Stimulated activated CD8-positive, alpha-beta memory T cell treated with anti-CD3 and anti-CD28 coated beads, Interleukin-2, amount 100 ng/mL, for 1 hour (primary cell): Measurements from ENCODE around the gene NPPB.
A peak's percentile ranks its signal among the peaks of the same experiment; 100 is the strongest.

Experiments used
- DNase-seq, 2 donors: peaks; one replicate each; pipeline ENCODE4 v3.0.0-alpha.2; 2020; ENCODE audit warnings: low read depth in 2 of 2

Gene NPPB

DNA sequence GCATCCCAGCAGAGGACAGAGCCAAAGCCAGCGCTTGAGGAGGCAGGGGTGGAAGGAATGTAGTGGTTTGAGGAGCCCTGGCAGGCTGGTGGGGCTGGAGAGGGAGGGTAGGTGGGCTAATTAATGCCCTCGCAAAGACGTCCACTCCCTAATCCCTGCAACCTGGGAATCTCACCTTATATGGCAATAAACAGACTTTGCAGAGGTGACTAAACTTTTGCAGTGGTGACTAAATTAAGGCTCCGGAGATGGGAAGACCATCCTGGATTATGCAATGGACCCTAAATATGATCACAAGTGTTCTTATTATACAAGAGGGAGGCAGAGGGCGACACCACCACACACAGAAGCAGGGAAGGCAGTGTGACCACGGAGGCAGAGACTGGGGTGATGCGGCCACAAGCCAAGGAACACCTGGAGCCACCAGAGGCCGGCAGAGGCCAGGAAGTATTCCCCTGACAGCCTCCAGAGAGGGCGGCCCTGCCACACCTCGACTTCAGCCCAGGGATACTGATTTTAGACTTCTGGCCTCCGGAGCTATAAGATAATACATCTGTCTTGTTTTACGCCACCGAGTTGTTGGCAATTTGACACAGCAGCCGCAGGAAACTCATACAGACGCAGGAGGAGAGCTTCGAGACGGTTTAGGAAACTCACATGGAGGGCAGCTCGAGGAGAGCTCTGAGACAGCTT, 23.1 kb upstream of the NPPB start:
- no peak for DNase-seq

DNA sequence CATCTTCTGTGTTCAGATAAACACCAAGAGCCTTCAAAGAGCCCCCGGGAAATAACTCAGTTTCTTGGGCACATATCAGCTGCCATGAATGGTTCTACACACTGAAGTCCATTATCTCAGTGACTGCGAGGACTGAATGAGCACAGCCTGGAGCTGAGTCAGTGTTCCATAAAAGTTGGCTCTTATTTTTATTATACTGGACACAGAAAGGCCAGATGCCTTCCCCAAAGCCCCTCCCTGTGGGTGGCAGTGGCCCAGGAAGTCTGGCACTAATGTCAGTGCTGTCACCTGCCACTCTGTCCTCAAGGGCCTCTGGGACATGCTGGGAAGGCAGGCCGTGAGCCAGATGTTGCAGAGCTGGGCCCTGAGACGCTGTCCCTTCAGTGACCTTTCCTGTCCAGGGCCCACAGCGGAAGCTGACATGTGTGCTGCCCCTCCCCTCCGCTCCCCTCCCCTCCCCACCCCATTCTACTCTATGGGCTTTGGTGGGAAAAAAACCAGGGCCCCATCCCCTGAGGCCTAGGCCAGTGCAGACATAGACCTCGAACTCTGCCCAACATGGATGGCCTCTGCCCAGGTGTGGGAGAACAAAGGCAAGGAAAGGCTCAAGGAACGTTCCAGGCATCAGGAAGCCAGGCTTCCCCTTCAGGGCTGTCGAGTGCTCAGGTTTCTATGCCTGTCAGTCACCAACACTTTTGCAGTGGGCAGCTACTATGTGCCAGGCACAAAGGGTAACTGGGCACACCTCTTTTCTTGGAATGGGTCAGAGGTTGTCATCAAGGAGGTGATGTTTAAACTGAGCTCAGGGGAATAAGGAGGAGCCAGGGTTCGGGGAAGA, 22.4 kb upstream of the NPPB start:
- DNase-seq, result no peak

DNA sequence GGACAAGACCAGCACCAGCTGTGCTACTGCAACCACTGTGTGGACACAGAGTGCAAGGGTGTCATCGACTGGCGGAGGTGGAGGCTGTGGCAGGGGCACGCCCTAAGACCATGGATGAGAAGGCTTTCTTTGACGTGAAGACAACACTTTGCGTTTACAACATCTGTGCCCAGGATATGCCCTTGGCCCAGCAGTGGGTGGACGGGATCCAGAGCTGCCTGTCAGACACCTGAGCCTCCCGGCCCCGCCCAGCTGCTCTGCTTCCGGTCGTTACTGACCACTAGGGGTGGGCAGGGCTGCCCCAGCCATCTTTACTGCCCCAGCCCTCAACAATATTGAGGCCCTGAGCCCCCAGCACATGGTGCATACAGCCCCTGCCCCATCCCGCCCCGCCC, 21.4 kb upstream of the NPPB start:
- DNase-seq, result no peak

DNA sequence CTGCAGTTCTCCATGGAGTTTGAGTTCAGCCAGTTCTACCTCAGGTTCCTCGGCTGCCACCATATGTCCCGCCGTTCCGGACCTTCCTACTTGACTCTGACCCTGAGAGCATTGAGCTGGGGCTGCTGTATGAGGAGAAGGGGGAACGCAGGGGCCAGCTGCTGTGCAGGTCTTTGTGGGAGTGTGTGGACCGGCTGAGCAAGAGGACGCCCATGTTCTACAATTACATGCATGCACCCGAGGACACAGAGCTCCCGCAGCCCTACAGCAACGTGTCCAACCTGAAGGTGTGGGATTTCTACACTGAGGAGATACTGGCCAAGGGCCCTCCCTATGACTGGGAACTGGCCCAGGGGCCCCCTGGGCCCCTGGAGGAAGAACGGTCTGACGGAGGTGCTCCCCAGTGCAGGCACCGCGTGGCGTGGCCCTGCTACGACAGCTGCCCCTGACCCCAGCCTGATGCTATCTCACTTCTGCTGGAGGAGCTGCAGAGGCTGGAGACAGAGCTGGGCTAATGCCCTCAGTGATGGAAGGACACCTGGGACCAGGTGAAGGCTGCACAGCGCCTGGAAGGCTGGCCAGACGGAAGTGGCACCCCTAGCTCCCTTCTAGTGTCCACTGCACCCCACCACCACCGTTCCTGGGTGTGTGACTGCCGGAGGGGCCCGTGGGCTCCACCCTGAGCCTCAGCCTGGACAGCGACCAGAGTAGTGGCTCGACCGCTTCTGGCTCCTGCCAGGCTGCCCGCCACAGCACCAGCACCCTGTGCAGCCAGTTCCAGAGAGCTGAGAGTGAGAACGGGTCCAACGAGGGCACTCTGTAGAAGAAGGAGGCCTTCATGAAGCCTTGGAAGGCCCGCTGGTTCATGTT, 20.8 kb upstream of the NPPB start:
- no peak for DNase-seq

DNA sequence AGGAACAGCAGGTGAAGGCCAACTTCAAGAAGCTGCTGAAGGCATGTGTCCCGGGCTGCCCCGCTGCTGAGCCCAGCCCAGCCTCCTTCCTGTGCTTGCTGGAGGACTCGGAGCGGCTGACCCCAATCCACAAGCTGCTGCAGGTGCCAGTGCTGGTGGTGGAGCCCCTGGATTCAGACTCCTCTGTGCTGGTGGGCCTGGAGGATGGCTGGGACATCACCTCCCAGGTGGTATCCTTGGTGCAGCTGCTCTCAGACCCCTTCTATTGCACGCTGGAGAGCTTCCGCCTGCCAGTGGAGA, 20.1 kb upstream of the NPPB start:
- no peak for DNase-seq

DNA sequence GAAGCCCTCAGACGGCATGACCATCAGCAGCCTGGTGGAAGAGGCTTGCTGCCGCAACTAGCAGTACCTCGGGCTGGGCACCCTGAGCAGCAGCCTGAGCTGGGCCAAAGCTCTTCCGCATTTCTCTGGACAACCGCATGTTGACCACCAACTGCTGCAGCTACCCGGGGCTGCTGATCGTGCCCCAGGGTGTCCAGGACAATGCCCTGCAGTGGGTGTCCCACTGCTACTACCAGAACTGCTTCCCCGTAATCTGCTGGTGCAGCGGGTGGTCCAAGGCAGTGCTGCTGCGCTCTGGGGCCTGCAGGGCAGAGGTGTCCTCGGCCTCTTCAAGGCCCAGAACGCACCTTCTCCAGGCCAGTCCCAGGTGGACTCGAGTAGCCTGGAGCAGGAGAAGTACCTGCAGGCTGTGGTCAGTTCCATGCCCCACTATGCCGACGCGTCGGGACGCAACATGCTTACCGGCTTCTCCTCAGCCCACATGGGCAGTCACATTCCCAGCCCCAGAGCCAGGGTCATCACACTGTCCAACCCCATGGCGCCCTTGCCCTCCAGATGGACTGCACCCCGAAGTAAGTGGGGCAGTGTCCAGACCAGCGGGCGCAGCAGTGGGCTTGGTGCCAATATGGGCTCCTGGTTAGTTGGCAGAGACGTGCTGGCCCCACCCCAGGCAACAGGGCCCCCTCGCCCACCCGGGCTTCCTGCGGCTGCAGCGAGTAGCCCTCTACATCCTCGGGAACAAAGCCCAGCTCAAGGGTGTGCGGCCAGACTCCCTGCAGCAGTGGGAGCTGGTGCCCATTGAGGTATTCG, 19.5 kb upstream of the NPPB start:
- no peak for DNase-seq

DNA sequence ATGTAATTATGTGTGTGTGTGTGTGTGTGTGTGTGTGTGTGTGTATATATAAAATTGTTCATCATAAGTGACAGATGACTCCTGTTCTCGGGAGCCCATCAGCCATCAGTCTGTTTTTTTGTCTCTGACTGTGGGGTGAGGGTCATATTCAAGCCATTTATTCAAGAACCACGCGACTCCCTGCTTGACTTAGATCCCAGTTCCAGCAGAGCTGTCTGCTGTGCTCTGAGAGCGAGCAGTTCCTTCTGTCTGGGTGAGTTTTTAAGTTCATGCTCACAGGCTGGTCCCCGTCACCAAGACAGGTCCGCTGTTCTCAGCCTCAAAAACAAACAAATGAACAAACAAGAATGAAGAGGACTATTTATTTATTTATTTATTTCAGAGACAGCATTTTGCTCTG, 18.3 kb upstream of the NPPB start:
- no peak for DNase-seq

DNA sequence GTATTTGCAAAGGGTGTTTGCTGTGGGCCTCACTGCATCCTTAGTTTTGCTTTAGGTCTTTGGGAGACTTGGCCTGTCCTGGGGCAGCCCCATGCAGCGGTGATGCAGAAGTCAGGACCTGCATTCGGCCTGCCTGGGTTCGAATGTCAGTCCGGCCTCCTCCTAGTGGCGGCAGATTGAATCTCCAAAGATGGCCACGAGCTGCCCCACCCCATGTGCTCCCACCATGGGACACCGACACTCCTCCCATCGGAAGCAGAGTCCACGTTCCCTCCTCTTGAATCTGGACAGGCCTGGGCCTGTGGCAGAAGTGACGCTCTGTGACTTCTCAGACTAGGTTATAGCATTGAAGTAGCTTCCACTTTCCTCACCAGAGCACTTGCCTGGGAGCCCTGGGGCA, 16.3 kb upstream of the NPPB start:
- DNase-seq, result no peak

DNA sequence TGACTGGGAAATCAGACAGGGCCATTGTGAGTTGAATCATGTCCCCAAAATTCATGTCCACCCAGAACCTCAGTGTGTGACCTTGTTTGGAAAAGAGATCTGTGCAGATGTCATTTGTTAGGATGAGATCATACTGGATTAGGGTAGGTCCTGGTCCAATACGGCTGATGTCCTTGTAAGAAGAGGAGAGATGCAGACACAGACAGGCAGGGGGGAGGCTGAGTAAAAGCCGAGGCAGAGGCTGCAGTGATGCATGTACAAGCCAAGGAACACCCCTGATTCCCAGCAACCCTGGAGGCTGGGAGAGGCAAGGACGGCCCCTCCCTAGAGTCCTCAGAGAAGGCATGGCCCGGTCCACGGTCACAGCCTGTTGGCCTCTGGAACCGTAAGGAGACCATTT, 15.9 kb upstream of the NPPB start:
- DNase-seq, result no peak

DNA sequence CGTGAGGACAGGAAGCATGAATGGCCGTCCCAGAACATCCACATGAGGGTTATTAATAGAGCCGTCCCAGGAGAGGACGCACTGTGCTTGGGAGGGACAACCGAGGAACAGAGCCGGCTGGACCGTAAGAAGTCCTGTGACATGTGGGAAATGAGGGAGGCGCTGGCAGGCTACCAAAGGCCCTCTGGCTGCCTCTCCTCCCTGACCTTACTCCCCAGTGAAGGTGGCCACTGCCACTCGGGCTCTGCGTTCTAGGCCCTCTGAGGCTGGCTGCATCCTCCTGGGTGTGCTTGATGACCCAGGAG, 15.5 kb upstream of the NPPB start:
- no peak for DNase-seq

DNA sequence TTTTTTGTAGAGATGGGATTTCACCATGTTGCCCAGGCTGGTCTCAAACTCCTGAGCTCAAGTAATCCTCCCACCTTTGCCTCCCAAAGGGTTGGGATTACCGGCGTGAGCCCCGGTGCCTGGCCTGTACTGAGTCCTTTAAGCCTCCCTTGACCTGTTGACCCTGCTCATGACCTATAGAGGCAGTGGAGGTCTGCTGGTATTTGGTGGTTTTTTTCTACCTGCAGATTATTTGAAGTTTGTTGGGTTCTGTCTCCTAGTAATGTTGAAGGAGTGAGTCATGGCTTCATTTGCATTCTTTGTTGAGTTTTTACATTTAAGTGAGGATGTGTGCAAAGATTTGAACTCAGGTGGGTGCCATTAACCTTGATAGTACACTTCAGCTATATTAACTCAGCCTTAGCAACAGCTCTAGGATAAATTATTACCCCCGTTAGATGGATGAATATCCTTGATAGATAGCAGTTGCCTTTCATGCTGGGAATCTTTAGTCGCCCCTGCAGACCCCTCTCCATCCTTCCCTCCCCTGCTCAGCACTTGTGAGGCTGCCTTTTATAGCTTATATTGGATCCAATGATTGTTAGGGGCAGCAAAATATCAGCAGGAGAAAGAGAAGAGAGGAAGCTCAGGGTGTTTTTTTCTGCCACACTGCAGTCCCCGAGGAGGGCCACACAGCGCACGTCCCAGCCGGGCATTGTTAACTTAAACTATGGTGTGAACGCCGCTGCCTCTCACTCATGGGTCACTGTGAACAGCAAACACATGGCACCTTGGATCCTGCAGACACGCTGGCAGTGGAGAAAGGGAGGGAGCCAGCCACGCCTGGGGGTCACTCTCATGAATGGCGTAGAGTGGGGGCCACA, 14.9 kb upstream of the NPPB start:
- no peak for DNase-seq

DNA sequence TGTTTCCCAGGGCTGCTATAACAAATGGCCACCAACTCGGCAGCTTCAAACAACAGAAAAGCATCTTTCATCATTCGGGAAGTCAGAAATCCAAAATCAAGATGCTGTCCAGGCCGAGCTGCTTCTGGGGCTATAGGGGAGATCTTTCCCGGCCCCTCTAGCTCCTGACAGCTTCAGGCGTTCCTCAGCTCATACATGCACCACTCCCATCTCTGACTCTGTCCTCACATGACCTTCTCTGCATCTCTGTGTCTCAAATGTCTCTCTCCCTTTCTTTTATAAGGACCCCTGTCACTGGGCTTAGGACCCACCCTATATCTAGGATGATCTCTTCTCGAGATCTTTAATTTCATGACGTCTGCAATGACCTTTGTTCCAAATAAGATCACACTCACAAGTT, 13.8 kb upstream of the NPPB start:
- no peak for DNase-seq

DNA sequence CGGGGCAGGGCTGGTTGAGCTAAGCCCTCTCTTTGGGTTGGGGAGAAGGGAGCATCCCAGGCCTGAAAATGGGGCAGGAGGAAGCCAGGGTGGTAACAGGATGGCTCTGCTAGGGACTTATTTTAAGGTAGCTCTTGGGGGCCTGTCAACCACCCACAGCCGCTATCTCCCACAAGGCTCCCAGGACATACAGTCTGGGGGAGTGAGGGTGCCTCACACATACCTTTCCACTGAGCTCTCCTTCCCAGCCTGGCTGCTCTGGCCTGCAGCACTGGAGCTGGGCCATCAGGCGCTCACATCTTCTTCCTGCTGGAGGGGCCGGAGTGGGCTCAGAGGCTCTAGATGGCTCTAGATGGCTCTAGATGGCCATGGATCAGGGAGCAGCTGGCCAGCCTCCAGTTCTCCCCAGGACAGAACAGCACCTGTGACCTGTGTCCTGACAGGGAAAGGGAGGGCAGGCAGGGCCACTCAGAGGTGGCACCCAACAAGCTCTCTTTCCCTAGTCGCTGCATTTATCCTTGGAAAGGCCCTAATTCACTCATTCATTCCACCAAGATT, 11.0 kb upstream of the NPPB start:
- no peak for DNase-seq

DNA sequence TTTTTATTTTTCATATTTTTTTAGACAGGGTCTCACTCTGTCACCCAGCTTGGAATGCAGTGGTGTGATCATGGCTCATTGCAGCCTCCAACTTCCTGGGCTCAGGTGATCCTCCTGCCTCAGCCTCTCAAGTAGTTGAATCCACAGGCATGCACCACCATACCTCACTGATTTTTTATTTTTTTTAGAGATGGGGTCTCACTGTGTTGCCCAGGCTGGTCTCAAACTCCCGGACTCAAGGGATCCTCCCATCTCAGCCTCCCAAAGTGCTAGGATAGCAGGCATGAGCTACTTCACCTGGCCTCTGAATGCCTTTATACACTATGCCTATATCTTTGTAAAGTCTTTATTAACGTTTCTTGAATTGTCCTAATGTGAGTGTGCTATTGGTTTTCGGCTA, 10.4 kb upstream of the NPPB start:
- no peak for DNase-seq

DNA sequence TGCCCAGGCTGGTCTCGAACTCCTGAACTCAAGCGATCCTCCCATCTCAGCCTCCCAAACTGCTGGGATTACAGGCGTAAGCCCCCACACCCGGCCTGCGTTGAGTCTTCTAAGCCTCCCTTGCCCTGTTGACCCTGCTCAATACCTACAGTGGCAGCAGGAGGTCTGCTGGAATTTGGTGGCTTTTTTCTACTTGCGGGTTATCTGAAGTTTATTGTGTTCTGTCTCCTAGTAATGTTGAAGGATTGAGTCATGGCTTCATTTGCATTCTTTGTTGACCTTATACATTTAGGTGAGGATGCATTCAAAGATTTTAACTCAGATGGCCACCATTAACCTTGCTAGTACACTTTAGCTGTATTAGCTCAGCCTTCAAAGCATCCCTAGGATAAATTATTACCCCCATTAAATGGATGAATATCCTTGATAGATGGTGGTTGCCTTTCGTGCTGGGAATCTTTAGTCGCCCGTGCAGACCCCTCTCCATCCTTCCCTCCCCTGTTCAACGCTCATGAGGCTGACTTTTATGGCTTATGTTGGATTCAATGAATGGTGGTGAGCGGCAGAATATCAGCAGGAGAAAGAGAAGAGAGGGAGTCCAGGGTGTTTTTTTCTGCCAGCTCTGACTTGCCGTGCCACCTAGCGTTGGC, 9.7 kb upstream of the NPPB start:
- DNase-seq, result no peak

DNA sequence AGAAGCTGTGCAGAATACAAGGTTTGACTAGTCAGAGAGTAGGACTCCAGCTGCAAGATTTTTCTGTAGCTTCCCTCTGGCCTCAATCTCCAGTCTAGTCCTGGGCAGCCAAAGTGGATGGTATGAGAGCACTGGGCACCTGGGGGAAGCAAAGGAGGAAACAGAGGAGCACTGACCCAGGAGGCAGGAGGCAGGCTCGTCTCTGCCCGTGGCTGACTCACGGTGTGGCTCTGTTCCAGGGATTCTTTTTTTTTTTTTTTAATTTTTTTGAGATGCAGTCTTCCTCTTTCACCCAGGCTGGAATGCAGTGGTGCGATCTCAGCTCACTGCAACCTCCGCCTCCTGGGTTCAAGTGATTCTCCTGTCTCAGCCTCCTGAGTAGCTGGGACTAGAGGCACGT, 4.1 kb upstream of the NPPB start:
- DNase-seq, result no peak

DNA sequence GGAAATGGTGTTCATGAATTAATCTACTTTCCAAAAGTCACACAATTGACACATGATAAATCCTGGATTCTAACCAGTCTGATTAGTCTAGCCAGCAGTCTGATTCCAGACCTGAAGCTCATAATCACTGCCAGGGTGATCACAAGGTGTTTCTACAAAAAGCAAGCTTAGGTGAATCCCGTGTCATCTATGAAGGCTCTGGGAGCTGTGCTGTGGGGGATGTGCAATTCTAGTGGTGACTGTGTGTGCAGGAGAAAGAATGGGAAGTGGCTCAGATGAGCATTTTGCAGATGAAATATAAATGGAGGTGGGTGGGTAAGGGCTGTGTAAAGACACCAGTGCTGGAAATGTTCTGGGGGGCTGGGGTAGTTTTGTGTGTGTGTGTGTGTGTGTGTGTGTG, 1.8 kb upstream of the NPPB start:
- no peak for DNase-seq

DNA sequence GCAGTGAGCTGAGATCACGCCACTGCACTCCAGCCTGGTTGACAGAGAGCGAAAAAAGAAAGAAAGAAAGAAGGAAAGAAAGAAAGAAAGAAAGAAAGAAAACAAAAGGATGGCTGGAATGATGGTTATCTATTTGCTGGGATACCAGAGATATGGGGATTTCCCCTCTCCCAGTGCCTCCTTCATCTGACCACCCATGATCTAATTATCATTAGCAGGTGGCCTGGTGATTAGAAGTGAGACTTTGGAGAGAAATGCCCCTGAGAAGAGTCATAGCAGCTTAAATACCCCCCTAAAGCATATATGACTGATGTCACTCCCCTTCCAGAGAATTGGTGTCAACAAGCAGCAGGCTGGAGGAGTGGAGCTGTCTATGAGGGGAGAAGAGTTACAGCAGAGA, 1.3 kb upstream of the NPPB start:
- no peak for DNase-seq

DNA sequence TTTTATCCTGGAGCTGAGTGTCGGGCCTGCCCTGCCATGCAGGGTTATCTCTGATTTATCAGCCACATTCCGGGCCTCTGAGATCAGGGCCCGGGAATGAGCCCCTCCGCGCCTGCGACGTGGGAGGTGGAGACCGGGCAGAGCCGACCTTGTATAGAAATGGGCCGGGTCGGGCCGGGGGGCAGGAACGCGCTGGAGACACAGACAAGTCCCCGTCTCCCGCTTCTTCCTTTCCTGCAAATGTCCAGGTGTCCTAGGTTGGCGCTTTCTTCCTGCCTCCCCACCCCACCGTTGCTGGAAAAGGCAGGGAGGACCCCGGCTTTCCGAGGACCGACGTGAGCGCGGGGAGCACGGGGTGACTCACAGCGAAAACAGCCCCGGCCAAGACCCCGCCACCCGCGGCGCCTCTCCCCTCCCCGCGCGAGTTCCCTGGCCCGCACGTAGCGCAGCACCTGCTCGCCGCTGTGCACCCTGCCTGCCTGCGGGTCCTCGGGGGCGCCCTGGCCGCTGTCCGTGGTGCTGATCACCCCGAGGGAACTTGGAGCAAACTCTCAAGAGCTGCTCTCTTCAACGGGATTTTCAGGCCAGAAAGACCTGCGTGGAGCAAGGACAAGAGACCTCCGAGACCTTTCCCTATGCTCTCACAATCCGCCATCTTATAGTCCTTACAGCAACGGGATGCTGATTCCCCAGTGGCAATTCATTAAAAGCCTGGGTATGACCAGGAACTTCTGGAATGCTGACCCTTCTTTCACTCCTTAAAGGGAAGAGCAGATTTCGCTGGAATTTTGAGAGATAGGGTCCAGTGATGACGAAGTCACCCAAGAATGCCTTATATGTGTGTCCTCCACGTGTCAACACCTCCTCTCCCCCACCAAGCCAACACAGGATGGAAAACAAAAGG, 475 bp upstream of the NPPB start:
- peak; percentile 24 to 39 for DNase-seq
